Hindlimb muscle (tissue), 1 donor: Measurements from ENCODE around the gene SAMD4A. TPM values are rescaled to one million over a fixed set of nuclear protein-coding genes. Genes with fewer than 3 reads are reported as not detected.

Source experiments
- DNase-seq: peaks from one replicate; pipeline ENCODE4 v3.0.0-alpha.2; 2013
- polyA plus RNA-seq: library from polyadenylated mRNA; unstranded; fragments of 120-200 nt; gene quantifications from one replicate; pipeline ENCODE4 v1.2.1, GENCODE V29; 2013; ENCODE audit not compliant: insufficient read length

SAMD4A gene
- polyA plus RNA-seq, 1 donor = 63.5 TPM

DNA sequence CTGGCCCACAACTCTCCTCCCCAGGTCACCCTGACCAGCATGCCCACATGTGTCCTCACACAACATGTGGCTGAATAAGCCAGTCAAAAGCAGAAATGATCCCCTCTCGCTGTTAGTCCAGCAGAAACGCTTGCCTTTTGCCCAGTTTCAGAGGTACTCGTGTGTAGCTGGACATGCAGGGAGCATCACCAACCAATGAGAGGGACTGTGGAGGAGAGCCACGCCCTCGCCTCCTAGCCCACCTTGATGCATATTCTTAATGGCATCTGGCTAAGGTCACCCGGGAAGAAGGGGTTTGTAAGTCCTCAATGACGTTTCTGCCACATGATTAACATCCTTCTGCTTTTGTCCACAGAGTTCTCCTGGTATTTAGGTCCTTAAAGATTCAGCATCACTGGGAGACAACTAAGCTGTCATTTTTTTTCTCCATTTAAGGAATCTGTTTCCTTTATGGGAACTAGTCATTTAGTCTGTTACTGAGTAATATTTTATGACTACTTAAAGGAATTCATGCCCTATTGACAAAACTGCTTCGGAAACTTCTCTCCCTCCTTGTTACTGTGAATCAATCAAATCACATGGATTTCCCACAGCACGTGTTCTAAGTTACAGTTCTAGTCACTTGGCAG is 201.7 kb downstream of the SAMD4A start:
- no peak for DNase-seq

DNA sequence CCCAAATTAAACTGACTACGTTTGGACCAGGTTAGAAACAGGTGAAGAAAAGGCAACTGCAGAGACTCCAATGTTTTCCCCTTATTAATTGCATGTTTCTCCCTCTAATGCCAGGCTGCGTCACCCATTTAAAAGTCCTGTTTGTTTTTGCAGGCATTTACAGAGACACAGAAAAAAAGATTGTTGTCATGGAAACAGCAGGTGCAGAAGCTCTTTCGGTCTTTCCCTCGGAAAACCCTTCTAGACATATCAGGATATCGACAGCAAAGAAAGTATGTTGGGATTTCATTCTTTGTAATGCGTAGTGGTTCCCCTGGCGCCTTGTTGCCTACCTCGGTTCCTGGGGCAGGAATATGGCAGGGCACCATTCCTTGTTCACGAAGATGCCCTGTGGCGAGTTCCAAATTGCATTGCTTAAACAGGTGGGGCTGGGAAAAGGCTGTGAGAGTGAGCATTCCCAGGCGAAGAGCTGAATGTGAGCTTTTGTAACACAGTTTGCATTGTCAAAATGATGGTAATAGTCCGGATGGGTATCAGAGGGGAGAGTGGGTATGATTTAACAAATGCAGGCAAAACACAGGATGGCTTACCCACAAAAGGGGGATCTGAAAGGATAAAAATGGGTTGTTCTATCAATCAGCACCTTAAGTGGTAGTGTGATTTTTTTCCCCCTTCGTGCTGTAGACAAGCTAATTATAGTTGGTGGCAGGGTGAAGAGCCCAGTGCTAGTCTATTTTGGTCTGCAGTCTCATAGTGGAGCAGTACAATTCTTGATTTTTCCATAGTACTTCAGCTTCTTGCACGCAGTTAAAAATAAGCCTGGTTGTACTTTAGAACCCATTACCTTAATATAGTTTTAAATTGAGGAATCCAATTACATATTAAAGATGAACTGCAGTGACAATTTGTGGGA is 203.3 kb downstream of the SAMD4A start:
- no peak for DNase-seq

DNA sequence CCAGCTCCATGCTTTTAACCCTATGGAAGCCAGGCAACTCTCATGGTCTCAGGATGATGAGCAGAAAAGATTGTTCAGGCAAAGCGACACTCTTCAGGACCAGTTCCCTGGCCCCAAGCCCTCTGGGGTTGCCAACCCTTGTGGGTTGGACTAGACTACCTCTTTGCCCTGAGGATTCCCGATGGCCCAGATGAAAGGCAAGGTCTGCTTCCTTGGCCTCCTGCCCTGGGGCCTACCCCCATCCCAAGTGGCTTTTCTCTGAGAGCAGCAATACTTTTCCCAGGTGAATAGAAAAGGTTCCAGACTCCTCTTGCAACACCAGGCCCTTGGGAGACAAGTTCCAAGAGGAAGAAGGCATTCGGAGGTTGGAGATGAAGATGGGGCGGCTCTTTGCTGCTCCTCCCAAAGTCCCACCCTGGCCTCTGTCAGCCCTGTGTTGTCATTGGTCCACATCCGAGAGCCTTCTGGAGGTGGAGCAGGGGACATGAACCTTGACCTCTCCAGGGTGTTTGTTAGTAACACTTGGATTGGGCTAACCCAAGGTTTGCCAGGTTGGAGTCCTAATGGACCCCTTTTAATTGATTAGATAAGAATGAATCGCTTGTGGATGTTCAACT is 204.6 kb downstream of the SAMD4A start:
- DNase-seq = no peak

DNA sequence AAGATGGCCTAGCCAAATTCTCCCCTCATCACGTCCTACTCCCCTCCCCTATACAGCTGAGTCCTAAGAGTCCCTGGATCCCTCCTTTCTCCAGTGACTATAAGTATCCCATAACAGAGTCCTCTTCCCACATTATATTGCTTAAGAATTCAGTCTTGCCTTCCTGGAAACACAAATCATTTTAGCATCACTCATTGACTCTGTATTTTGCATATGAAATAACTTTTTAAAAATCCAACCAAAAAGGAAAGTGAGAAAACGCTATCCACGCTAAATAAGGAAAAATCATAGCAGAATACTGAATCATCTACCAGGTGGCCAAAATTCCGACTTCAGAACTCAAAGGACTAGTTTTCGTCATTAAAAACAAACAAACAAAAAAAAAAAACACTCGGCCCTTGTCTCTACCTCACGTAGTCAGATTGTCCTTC is 205.5 kb downstream of the SAMD4A start:
- DNase-seq = no peak

DNA sequence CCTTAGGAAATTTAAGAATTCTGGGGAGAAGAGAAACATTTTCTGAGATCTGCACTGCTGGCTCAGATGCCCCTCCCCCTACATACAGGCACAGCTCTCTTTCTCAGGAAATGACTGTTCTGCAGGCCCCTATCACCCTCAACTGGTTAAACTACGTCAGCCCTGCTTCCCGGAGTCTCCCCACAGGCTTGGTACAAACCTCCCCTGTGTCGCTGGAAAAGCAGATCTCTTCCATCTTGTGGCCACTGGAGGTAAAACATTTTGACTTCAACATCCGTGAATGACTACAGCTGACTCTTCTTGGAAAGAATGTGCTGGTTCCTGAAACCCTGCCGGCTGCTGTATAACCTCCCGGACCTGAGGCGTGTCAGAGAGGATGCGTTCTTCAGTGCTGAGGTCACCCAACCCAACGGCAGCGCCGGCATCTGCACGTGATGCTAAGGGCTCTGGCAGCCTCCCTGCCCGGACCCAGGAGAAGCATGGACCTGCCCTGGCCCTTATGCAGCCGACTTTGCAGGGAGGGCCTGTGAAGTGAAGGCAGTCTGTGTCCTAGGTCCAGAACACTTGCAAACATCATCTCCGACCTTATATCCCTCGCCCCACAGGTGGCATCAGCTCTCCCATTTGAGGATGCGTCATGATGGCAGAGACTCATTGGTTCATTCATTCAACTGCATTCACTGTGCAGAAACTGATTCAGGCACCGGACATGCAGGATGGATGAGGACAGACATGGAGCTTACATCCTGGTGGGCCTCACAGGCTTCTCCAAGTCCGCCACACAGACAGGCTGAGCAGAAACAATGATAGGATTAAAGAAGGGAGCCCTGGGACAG is 206.5 kb downstream of the SAMD4A start:
- DNase-seq = peak; percentile 88

DNA sequence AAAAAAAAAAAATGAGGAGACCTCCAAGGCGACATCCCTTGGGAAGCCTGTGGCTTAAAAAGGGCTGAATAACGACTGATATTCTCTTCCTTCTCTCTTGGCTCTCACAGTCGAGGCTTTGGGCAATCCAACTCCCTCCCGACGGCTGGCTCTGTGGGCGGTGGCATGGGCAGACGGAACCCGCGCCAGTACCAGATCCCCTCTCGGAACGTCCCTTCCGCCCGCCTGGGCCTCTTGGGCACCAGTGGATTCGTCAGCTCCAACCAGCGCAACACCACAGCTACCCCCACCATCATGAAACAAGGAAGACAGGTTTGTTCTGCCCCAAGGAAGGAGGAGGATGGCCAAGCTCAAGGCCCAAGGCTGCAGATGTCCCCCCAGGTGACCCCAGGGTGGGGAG is 207.9 kb downstream of the SAMD4A start:
- no peak for DNase-seq

DNA sequence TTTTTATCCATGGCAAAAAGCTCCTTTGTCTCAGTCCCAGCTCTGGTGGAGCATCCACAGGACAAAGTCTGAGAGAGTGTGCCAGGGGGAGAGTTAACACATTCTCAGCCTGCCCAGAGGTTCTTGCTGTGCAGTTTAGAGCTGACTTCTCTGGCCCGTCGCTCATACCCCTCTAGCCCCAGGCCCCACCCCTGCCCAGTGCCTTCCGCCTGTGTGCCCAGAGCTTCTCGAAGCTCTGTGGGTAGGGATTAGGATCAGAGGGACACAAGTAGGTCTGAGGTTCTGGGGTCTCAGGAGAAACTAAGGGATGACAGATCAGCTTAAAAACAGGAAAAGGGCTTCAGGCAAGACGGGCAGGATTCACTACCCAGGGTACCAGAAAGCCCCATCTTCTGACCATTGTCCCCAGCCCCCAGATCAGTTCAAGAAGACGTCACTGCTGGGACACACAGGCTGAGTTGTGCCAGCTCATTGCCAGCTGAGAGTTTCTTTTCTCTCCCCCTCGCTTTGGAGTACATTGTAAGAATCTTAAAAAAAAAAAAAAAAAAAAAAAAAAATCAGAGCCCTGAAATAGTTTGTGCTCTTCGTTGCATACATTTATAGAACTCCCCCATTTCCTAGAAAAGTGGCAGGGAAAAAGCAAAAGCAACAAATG is 208.7 kb downstream of the SAMD4A start:
- no peak for DNase-seq

DNA sequence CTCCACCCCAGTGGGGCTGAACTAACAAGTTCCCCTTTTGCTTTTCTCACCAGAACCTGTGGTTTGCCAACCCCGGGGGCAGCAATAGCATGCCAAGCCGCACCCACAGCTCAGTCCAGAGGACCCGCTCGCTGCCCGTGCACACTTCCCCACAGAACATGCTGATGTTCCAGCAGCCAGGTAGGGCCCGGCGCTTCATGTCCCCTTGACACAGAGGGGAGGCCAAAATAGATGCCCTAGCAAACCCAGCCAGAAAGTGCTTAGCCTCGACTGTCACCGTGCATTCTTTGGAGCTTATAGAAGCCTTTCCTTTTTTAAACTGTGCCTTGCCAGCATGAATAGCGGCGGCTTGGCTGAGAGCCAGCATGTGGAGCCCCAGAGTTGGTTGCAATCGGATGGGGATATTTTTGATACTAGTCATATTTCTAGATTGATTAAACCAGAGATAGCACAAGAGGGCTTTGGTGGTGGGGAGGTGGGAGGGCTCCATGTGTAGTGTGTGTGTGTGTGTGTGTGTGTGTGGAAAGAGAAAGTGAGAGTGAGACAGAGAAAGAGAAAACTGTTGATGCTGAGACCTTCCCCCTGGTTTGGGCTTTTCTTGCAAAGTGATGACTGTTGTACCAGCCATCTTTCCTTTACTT is 209.6 kb downstream of the SAMD4A start:
- no peak for DNase-seq

DNA sequence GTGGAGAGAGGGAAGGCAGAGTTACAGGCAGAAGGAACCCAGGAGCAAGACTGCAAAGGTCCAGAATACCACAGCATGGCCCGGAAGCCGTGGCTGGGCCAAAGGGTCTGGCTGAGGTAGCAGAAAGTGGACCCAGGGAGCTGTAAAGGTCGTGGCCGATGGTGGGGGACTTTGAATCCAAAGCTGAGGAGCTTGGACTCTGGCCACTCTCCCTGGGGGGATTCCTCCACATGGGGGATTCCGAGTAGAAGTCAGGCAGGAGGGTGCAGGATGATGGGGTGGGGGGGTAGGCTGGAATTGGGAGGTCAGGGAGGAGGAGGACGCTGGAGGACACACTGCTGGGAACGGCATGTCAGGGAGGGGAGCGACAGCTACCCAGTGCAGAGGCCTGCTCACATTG is 210.5 kb downstream of the SAMD4A start:
- no peak for DNase-seq

DNA sequence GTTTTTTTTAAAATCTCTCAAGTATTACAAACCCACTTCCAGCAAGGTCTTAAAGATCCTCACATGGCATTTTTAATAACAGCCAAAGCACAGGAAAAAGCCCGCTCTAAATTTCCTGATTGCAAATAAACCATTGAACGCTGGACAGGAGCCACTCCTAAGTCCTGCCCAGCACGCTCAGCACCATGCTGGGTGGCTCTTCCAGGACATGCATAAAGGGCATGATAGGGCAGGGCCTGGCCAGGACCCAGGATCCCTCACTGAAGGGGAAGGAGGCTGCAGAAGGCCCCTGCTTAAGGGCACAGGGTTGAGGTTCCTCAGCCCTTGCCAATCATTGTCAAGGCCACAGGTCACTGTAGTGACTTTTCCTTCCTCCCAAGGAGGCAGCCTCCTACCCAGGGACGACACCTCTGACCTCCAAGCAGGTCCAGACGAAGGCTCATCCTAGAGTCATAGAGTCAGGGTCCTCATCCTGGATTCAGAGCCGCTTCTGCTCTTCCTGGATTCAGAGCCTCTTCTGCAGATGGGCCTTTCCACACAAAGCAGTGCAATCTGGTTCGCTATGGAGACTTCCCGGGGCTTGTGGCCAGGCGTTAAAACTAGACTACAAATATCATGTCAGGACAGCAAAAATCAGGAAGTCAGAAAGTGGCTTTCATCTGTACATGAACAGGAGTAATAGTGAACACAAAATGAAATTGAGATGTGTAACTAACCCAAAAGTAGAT is 211.9 kb downstream of the SAMD4A start:
- DNase-seq = no peak

DNA sequence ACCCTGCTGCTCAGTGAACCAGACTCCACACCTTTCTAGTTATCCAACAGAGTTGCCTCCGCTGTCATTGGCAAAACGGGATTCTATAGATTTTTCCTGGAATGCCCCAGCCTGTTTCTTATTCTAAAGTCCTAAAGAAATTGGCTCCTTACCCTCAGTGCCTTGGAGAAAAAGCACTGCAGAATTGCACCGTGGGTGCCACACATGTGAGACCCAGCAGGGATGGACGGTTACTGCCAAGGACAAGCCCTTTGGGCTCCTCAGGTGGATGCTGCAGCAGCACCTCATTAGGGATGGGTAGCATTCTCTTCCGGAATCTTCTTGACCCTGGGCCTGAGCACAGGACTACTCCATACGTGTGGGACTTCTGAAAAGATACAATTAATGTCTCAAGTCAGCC is 214.2 kb downstream of the SAMD4A start:
- DNase-seq = no peak

DNA sequence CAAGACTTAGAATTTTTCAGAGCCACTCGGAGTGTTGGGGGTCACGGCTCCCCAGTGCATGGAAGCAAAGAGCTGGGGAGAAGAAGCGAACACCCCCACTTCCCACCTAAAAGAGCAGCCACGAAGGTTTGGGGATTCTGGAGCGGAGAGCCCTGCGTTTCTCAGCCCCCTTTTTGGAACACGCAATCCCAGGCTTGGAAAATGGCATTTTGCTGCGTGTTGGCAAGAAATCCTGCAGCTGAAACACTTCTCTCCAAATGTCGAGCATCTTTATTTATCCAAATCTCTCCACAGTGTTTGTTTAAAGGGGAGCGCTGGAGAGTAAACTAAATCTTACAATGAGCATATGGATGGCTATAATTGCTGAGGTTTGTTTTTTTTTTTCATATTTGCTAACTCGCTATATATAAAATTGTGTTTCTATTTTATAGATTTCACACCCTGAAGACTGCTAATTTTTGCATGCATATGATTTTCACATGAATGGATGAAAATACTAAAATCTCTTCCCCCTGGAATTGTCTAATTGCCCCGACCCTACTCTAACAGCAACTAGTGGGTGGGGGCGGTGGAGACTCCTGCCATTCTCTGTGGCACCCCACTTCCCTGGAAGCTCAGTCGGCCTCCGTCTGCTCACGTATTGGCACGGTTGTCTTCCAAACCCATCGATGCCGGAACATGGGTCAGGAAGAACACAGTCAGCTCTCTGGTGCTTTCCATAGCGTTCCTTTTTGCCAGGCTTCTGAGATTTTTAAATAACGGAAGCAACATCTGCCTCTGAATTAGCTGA is 215.2 kb downstream of the SAMD4A start:
- DNase-seq = no peak

DNA sequence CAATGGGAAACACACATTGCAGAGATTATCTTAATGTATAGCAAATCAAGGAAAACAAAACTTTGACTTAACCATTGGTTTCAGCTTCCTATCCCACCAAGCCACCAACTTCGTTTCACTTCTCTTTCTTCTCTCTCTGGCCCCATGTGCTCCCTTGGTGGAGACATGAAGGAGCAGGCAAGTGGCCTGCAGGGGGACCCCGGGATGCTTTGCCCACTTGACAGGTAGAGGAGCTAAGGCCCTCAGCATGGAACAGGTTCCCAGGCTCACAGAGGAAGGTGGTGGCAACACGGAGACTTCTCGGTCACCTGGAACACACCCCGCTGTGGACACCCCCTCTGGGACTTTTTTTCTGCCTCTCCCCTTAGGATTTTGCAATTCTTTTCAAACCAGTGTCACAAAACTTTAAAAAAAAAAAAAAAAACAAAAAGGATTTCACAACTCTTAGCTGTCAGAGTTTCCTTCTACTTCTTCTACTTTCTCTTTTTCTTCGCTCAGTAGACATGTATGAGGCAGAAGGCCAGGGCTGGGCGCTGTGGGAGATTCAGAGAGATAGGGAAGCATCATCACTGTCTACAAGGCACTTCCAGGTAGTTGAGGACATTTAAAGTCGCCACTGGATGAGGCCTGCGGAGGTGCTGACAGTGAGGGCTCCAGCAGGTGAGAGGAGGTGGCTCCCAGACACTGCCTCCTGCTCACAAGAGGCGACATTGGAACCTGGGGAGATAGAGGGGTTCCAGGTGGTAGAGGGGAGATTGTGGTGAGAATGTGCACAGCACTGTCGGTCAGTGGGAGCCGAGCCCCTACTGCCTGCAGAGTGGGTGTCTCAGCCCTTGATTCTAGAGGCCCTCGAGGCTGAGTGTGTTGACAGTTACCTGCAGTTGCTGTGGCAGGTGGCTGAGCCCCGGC is 216.1 kb downstream of the SAMD4A start:
- no peak for DNase-seq

DNA sequence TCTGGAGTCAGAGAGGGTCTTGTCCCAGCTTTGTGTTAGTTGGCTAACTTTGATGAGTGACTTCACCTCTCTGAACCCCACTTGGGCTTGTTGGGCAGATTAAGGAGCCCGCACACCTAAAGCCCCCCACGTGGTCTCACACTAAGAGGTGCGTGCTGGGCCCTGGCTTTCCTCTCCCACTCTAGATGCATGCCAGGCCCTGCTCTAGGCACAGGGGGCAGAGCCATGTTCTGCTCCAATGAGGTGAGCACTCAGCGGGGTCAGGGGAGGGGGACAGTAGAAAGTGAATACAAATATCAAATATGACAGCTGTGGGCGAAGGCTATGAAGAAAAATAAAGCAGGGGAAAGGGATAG is 216.7 kb downstream of the SAMD4A start:
- DNase-seq = no peak

DNA sequence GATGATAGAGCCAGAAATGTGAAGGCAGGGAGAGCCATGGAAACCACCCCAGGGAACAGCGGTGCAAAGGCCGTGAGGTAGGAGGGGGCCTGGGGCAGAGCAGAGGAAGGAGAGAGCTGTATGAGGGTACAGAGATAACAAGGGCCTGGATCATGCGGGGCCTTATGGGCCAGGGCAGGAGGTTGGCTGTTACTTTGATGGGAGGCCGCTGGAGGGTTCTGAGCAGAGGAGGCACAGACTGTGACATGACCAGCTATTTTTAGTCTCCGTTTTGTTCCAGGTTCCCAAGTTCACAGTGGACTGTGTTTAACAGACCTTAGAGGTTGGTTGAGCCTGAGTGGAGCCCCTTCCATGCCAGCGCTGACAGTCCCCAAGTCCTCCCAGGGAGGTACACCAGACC is 217.1 kb downstream of the SAMD4A start:
- no peak for DNase-seq

DNA sequence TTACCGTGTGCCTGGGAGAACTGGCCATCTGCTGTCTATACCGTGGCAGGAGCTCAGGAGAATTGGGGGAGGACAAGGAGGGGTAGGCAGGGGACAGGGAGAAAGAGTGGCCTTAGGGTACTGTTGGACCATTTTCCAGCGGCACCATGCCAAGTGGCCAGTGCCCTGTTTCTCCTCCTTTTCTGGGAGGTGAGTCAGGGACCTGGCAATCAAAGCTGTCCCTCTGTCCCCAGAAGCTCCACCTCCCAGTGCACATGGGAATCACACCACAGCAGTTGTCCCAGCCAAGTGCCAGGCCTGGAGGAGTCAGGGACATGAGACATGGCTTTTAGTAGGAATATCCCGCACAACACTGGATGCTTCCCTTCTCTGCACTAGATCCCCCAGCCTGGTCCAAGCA is 217.7 kb downstream of the SAMD4A start:
- DNase-seq = no peak

DNA sequence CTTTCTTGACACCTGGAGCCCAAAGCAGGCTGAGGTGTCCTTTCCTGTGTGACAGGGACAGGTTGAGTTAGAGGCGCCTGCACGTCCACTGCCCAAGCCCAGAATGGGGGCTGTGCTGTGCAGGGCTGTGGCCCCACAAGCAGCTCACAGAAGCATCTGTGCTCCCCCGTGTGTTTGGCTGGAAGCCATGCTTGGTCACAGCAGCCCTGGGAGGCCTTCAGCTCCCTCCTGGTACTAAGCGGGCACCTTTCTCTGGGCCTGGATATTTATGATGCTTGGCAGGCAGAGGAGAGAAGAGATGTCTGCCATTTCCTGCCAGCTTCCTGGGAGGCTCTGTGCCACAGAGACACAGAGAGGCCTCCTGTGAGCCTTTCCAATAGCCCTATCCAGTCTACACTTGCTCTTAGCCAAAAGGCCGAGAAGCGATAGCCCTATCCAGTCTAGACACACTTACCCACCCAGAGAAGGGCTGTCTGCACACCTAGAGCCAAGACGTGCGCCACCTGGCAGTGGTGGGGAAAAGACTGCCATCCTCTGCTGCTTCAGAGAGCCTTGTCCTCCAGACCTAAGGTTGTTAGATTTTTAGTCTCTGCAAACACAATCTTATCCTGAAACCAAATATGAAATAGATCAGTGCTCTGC is 218.3 kb downstream of the SAMD4A start:
- no peak for DNase-seq
